HG03159 (cell line): Measurements from ENCODE around the gene DAW1.
A peak's percentile ranks its signal among the peaks of the same experiment; 100 is the strongest.
"Not testable (repeated sequence)": the region's sequence is repeated elsewhere in the genome, so short reads cannot be mapped to it uniquely, and the experiment has no call there.

Experiments used
- ATAC-seq: cut with Tn5 transposase; IDR thresholded peaks from one replicate; pipeline ENCODE4 v1.9.1; 2021; ENCODE audit warnings: mild to moderate bottlenecking, moderate library complexity; ENCODE audit not compliant: unreplicated experiment

The DAW1 gene

DNA sequence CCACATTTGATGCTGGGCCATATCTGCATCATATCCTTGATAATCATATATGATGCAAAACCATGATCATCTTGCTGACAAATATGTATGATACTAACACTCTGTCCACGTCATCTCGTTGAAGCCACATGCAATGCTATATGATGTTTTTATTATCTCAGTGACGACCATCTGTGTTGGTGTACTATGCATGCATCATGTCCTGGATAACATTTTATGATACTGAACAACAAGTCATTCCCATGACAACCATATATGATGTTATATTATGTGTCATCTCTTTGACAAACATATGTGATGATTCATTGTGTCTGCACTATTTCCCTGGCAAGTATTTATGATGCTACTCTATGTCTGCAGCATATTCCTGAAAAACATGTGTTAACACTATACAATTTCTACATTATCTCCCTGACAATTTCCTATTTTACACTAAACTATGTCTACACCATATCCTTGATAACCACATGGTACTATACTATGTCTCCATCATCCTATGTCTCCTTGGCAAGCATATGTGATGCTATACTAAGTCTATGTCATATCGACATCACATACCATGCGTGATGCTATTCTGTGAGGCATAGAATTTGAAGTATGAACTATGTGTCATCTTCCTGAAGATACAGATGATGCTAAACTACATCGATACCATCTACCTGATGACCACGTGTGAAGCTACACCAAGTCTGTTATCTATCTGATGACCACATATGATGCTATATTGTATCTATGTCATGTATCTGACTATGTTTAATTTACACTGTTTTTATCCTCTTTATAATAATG lies 37.0 kb downstream of the DAW1 start:
- no peak for ATAC-seq

DNA sequence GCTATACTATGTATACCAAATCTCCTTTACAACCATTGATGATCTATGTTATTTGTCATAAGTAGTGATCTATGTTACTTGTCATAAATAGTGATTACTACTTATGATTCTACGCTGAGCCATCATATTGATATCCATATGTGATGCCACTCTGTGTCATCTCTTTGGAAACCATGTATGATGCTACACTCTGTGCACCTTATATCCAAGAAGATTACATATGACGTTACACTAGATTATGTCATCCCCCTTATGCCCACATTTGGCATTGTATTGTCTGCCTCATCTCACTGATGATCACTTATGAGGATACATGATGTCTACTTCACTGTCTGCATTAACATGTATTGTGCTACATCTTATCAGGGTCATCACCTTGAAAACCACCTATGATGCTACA lies 42.9 kb downstream of the DAW1 start:
- no peak for ATAC-seq

DNA sequence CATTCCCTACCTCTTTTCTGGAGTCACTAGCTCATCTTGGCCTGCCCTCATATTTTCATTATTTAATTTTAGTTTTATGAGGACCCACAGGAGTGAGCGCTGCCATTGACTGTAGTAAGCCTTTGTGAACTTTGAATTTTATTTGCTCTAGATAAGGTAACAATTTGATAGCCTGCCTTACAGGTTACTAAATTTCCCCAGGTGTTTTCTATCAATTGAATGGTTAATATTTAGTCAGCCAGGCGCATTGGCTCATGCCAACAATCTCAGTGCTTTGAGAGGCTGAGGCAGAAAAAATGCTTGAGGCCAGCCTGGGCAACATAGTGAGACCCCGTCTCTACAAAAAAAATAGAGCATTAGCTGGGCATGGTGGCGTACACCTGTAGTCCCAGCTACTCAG lies 50.2 kb downstream of the DAW1 start:
- no peak for ATAC-seq

DNA sequence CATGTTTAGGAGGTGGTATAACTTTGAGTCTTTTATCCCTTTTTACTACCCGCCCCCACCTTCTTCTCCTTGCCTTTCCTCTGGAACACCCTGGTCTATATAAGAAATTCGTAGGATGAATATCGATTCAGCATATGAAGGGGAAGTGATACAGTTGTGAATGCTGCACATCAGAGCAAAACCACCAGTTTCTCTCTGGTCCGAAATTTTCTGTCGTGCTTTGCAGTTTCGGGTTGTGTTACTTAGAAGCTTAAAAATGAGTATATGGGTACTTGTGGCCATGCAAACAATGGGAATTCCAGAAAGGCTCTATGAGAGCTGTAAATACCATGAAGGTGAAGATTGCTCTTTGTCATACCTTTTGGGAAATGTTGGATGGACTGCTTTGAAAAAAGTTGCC lies 60.6 kb downstream of the DAW1 start:
- no peak for ATAC-seq

DNA sequence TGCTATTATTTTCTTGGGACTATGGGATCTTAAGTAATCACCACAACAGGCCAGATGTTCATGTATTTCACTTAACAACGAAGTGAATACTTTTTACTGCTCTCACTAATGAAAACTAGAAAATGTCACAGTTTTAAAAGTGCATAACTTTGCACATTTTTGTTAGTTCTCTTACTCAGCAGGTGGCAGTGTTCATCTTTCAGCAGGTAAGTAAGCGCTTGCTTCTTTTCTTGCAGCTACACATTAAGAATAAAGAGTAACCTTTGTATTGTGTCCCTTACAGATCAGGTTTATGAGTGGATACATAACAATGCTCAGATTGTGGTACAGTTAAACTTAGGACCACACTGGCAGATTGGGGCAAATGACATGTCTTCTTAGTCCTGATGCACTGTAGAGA lies 61.0 kb downstream of the DAW1 start:
- no peak for ATAC-seq

DNA sequence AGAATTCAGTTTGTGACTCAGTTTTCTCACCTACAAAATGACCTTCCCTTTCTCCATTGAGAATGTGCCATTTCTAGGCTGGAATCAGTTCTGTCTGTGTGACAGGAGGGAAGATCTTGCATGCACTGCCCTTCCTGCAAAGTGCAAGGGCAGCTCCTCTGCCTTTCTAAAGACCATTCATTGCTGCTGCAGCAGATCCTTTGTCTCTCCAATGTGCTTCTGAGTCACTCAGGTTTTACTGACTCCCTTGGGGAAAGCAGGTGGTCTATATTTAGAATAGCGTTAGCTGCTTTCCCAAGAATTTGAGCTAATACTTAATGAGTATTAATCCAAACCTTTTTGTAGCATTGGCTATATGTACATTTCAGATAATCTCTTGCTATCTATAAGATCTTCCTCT lies 62.5 kb downstream of the DAW1 start:
- no peak for ATAC-seq

DNA sequence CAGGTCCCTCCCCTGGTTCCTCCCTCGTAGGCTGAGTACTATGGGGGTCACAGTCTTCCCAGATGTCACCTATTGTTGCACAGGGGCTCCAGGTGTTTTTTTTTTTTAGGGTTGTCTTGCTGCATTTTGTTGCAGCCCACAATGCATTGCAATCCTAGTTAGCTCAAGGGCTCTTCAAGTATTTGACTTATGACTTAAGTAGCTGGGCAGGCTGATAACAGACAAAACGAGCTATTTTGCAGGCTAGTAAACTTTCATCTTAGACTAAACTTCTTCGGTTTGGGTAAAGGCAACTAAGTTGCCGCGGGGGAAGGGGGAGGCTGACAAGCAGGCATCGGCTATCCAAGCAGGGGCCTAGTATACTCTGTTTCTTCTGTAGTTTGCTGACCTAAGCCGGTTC lies 64.8 kb downstream of the DAW1 start:
- ATAC-seq: not testable (repeated sequence)

DNA sequence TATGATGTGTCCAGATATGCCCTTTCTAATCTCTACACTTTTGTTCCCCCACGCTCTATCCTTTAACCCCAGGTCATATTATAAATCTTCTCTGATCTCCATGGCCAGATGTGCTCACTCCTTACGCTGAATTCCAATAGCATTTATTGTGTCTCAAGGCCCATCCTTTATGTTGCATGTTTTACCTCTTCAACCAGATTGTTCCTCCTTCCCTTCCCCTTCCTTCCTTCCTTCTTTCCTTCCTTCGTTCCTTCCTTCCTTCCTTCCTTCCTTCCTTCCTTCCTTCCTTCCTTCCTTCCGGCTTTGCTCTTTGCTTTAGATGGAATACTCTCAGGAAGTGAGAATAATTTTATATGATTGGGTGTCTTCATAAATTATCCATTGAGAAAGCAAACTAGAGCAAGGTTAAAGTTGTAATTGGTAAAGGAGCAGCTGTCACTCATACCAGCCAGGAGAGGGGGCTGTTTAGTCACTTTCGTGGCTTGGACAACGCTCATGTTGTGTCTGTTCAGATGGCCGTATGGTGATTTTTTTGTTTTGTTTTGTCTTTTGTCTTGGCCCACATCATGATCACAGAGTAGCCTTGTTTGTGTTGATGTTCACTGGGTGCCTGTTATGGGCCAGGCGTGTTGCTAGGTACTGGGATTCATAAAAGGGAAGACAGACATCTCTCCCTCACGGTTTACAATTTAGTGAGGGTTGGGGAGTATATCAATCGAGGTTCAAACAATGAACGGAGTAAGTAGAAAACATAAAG lies 68.0 kb downstream of the DAW1 start:
- ATAC-seq: peak; percentile 58

DNA sequence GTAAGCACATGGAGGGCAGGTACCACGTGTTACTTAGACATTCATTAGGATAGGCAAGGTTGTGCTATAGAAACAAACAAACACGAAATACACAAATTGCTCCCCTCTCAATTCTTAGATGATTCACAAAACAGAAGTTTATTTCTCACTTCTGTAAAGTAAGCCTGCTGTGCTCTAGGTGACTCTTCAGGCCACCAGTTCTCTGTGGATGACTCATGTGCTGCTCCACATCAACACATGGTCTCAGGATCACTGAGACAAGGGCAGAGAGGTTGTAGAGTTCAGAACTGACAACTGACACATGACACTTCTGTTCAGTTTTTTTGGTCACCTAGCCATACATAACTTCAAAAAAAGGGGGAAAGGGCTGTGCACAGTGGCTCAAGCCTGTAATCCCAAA lies 70.6 kb downstream of the DAW1 start:
- ATAC-seq: peak; percentile 80

DNA sequence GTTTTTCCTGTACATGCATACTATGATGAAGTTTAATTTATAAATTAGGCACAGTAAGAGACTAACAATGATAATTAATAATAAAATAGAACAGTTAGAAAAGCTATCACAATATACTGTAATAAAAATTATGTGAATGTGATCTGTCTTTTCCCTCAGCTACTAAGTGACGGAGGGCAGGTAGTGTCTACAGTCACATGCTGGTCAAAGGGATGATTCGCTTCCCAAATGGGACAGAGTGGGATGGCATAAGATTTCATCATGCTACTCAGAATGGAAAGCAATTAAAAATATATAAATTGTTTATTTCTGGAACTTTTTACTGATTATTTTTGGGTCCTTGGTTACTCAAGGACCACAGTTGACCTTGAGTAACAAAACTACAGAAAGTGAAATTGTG lies 71.5 kb downstream of the DAW1 start:
- ATAC-seq: no peak

DNA sequence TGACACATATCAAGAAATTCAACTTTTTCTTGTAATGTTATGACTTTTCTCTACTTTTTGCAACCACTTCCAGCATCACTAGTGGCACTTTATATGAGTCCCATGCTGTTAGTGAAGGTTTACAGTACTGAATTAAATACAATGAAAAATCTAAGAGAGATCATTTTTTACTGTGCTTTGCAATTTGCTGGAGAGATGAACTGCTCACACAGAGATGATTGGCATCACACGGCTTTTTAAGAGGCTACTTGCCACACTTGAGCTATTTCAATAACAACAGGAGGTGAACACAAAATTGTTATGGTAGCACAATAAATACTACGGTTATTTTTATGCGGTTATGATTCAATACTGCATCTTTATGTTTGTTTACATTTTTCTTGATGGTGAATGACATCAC lies 88.9 kb downstream of the DAW1 start:
- ATAC-seq: no peak

DNA sequence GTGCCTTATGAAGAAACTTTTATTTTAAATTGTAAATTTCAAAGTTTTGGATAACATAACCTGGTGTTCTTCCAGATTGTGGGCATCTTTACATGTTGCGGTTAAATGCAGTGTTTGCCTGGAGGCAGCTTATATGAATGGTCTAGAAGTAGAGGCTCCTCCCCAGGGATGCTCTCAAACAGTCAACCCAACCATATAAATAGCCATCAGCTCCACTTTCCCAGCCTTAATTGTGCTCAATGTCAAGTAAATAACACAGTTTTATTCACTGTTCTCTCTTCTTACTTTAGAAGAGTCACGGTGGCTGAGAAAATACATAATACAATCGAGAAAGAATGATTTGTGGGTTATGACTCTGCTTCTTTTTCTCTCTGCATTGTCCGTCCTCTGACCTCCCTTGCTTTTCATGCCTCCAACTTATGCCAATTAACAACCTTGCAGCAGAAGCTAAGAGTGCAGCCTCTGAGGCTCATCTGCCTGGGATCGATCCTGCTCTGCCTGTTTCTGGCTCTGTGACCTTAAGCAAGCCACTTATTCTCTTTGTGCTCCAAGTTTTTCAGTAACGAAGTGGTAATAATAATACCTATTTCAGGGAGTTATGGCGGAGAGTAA lies 100.3 kb downstream of the DAW1 start:
- no peak for ATAC-seq

DNA sequence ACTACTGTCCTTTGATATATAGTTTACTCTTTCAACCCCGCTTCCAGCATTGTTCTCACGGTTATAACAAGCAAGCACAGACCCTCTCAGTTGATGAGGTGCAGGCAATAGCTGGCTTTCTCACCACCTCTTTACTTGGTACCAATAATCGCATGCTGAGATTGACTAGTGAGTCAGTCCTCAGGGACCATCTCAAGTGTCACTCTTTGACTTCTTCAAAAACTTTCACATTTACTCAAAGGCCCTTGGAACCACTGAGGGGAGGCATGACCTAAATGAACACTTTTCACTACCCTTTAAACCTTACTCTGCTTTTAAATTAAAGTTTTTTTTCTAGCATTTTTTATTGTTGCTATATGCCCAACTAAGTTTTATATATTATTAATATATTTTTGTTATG lies 101.8 kb downstream of the DAW1 start:
- ATAC-seq: no peak
